GM08714 (cell line): ENCODE results near the gene SIRT5.
A peak's percentile ranks its signal among the peaks of the same experiment; 100 is the strongest.

Experiments
- H3K4me3 ChIP-seq: fragments of 200-500 bp; sonication (Bioruptor generic); 2 replicates; pipeline ENCODE4 v1.5.1; 2014; ENCODE audit warnings: mild to moderate bottlenecking, low read length, inconsistent platforms
- ZNF274 ChIP-seq: IDR thresholded peaks from 2 replicates; pipeline ENCODE4 v1.6.1; 2012; ENCODE audit warnings: mild to moderate bottlenecking, low read depth, low read length

Gene SIRT5

DNA sequence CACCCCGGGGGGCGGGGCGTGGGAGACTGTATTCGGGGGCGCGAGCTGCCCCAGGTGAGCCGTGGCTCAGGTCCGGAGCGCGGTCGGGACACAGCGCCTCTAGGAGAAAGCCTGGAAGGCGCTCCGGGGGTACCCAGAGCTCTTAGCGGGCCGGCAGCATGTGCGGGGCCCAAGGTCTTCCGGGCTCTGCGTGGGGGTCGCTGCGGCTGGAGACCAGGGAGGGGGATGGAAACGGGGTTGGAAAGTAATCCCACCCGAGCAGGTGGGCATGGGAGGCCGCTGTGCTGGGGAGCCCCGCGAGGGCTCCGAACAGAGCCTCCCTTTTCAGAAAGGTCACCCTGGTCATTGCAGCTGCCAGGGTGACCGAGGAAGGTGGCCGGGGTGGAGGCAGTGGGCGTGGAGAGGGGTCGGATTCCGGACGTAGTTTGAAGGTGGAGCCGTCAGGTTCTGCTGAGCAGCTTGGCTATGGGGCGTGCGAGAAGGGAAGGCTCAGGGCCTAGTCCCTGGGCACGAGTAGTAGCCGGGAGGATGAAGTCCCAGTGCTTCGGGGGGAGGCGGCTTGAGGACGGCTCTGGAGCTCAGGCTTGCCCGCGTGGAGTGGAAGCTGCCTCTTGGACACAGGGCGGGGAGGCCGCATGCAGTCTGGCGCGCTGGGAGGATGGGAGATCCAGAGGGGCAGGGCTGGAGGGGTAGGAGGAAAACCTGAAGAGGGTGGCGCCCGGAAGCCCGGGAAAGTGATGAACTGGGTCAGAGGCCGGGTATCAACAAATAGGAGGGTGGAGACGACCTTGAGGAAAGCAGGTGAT lies at the start of gene SIRT5:
Gene SIRT5 (plus strand): TSS at position 31 of the 806 bp plus-strand sequence. CDS start 9,510 bp downstream, outside the sequence.
- H3K4me3 ChIP-seq: peak within 1 kb of the TSS; percentile 86
- TF ChIP-seq ZNF274: no peak

DNA sequence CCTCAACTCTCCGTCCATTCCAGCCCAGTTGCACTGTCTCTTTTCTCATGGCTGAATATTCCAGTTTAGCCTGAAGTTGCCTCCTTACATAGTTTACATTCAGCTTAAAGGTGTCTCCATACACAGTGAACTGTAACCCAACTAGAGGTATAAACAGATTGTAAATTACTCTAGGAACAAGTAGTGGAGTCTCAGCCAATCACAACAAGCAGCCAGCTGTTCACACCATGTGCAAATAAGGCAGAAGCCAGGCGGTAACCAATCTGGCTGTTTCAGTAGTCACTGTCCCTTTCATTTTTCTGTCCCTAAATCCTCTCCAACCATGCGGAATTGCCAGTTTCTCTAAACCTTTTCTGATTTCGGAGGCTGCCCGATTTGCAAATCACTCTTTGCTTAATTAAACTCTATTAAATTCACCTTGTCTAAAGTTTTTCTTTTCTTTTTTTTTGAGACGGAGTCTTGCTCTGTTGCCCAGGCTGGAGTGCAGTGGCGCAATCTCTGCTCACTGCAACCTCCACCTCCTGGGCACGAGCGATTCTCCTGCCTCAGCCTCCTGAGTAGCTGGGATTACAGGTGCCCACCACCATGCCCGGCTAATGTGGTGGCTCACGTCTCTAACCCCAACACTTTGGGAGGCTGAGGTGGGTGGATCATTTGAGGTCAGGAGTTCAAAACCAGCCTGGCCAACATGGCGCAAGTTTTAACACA lies 49.4 kb upstream of the SIRT5 start:
- TF ChIP-seq ZNF274: no peak
- no peak overlapping the region for H3K4me3 ChIP-seq

DNA sequence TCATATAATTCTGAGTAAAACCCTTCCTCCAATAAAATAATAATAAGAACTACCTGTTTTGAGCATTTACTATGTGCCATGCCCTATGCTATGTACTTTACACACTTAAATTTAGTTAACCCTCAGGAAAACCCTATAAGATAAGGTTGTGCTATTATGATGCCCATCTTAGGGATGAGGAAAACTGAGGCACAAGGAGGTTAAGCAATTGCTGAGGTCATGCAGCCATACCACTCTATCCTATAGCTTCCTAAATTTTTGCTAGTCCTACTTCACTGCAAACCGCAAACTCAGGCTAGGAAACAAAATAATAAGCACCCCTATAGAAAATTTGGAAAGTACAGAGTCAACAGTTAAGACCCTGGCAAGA lies 48.1 kb upstream of the SIRT5 start:
- no peak overlapping the region for H3K4me3 ChIP-seq
- TF ChIP-seq ZNF274: no peak

DNA sequence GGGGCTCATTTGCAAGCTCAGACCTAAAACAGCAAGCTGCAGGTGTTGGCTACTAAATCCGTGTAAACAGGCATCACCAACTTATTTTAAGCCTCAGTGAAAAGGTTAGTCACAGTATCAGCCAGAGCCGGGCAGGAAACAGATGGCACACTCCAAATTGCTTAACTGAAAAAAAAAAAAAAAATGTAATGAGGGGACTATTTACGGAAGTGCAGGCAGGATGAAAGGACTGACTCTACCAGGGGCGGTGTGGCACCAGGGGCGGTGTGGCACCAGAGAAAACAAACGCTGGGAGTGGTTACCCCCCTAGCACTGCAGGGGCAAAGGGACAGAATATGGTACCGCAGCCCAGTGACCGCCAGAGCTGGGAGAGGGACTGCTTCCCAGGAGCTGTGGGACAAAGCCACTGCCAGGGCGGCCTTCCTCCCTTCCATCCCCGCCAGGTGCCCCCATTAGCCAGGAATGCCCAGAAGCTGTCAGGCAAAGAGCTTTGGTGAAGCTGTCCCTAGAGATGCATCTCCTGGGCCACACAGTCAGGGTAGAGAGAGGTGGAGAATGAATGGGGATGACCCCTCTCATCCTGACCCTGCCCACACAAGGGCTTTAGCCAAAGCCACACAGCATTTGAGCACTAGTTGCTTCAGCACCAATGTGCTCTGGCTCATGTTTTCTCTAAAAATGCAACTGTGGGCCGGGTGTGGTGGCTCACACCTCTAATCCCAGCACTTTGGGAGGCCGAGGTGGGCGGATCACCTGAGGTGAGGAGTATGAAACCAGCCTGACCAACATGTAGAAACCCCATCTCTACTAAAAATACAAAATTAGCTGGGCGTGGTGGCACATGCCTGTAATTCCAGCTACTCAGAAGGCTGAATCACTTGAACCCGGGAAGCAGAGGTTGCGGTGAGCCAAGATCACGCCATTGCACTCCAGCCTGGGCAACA lies 47.4 kb upstream of the SIRT5 start:
- H3K4me3 ChIP-seq: no peak overlapping the region
- no peak for TF ChIP-seq ZNF274

DNA sequence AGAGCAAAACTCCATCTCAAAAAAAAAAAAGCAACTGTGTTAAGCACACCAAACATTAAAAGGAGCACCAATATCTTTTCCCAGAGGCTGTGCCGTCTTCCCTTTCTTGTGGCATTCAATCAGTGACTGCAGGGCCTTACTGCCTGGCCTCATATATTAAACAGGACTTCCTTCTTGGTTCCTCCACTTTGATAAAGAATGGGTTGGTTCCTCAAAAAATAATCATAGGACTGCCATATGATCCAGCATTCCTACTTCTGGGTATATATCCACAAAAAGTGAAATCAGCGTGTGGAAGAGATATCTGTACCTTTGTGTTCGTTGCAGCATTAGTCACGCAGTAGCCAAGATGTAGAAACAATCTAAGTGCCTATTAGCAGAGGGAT lies 46.7 kb upstream of the SIRT5 start:
- H3K4me3 ChIP-seq: no peak overlapping the region
- no peak for TF ChIP-seq ZNF274

DNA sequence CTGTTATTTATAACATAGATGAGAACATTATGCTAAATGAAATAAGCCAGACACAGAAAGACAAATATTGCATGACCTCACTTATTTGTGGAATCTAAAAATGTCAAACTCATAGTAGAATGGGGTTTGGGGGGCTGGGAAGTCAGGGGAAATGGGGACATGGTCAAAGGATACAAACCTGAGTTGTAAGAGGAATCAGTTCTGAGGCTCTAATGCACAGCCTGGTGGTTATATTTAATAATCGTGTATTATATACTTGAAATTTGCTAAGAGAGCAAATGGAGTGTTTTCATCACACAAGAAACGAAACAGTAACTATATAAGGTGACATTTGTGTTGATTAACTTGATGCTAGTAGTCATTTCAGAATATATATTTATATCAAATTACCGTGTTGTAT lies 46.2 kb upstream of the SIRT5 start:
- no peak for TF ChIP-seq ZNF274
- H3K4me3 ChIP-seq: no peak overlapping the region

DNA sequence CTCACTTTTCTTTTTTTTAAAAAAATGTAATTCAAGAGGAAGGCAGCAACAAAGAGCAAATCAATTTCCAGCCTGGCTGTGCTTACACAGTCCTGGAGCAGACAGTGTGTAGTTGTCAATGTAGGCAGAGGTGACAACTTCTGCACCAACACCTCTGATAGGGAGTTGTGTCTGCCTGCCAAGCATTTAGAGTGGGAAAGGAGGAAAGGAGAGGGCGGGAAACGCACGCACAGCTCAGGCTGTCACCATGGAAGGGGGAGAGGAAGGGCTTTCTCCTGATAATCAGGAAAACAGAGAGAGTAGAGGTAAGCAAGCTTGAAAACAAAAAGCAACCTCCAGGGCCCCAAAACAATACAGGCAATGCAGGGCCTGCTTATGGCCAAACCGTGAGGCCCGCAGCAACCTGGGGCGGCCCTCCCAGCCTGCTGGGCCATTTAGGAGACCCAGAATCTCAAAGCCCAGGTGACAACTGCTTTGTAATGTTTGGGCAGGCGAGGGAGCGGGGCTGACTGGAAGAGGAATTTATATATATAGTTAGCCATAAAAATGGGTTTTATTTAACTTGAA lies 45.5 kb upstream of the SIRT5 start:
- TF ChIP-seq ZNF274: no peak

DNA sequence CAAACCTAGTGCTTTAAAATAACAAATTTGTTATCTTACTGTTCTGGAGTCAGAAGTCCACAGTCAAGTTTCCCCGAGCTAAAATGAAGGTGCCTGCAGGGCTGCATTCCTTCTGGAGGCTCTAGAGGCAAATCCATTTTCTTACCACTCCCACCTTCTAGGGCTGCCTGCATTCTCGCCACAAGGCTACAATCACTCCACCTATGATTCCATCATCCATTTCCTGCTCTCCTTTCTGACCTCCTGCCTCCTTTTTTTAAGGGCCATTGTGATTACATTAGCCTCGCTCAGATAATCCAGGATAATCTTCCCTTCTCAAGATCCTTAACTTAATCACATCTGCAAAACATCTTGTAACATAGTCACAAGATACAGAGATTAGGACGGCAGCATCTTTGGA lies 42.4 kb upstream of the SIRT5 start:
- TF ChIP-seq ZNF274: no peak
- H3K4me3 ChIP-seq: no peak overlapping the region

More for the DNA sequence above, 45.5 kb upstream of the SIRT5 start:
- no peak overlapping the region for H3K4me3 ChIP-seq

DNA sequence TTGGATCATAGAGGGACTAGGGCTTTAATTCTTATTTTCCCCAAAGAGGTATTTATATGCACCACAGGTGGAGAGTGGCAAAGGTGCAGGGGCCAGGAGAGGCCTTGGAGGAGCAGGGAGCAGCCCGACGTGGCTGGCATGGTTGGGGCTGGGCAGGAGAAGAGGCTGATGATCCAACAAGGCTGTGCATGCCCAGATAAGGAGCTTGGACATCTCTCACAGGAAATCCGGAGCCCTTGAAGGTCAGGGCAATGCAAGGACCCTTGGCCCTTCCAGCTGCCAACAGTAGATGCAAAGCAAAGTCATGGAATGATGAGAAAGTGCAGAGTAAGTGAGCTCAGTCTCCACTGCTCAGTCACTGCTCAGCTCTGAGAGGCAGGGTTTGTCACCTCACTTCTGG lies 39.9 kb upstream of the SIRT5 start:
- no peak for TF ChIP-seq ZNF274
- no peak overlapping the region for H3K4me3 ChIP-seq

DNA sequence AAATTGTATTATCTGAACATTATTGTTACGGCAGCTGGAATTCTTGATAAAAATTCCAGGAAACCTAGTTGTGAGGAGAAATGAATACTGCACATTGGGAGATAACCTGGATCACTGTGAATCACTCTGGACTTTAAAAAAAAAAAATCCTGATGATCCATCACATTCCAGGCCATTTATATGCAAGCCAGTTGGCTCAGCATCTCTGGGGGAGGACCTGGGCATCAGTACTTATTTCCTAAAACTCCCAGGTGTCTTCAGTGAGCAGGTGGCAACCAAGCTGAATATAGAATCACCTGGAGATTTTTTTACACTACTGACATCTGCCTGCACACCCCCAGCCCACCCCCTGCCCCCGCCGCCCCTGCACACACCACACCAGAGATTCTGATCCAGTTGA lies 39.1 kb upstream of the SIRT5 start:
- TF ChIP-seq ZNF274: no peak
- H3K4me3 ChIP-seq: no peak overlapping the region

DNA sequence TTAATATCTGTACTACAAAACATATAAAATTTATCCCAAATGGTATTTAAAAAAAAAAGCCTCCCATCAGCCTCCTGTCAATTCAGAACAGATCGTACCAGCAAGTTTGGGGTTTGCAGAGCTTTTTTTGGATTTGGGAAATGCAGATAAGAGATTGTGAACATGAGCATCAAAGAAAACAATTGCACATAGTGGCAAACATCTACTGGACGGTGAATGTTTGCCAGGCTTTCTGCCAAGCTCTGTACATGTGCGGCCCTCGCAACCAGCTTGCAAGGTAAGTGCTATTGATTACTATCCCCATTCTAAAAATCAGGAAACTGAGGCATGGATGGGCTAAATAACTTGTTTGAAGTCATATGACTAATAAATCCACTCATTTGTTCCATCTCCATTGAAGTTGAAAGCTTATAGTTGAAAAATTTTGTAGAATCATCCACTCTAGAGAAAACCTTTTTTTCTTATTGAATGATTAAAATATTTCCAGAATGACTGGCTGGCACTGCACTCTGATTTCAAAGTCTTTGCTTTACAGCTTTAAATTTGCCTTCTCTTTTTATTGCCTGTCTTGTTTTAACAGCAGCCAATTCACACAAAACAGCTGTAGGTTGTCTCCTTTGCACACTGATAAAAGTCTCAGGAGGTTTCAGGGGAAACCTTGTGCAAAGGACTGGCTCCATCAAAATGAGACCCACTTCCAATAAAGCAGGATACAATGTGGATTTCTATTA lies 37.4 kb upstream of the SIRT5 start:
- TF ChIP-seq ZNF274: no peak
- no peak overlapping the region for H3K4me3 ChIP-seq

DNA sequence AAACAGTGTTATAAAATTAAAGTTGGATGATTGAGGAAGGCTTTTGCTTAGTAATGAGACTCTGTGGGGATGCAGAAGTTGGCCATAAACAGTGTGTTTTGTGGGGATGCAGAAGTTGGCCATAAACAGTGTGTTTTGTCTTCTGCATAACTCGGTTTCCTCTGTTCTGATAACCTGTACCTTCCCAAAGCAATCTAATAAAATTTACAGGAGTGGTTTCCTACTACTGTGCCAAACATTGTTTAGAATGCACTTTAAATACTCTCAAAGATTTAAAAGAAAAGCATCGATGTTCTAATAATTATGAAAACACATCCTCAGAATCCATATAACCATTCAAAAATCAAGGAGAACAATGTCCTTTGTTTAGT lies 36.9 kb upstream of the SIRT5 start:
- TF ChIP-seq ZNF274: no peak
- no peak overlapping the region for H3K4me3 ChIP-seq

DNA sequence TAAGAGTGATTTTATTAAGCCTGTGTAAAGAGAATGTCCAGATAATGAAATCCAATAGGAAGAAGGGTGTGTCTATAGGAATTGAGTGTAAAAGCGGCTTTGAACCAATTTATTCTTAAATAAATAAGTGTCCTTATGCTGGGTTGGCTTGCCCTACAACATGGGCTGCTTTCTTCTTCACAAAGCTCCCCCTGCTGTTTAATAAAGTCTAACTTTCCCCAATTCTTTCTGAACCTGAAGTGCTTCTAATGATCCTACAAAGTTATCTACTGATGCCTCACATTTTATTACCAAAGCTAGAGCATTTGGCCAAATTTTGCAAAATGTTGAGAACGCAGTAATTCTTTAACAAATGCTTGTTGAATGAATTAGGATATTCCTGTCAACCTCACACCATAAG lies 36.3 kb upstream of the SIRT5 start:
- TF ChIP-seq ZNF274: no peak
- H3K4me3 ChIP-seq: no peak overlapping the region
